Bronchial epithelial cell (primary cell): ENCODE data around the gene FAM161B. TPM values are rescaled to one million over a fixed set of nuclear protein-coding genes. Genes with fewer than 3 reads are reported as not detected.
A peak's percentile ranks its signal among the peaks of the same experiment; 100 is the strongest.
"Not testable (repeated sequence)": the region's sequence is repeated elsewhere in the genome, so short reads cannot be mapped to it uniquely, and the experiment has no call there.

Source experiments
- DNase-seq: peaks from one replicate; pipeline ENCODE4 v3.0.0-alpha.2; 2010; ENCODE audit warnings: low read depth
- FAIRE-seq: peaks from 2 replicates; lab custom pipeline; 2011; peaks lifted over from hg19 to GRCh38; lab: Jason Lieb, UNC
- H3K27me3 ChIP-seq: 2 replicates; pipeline ENCODE4 v1.5.1; 2011; ENCODE audit warnings: low read length; ENCODE audit not compliant: control insufficient read depth, insufficient read depth
- H3K36me3 ChIP-seq: 2 replicates; pipeline ENCODE4 v1.5.1; 2011; ENCODE audit warnings: low read length; ENCODE audit not compliant: control insufficient read depth, insufficient read depth
- H3K4me3 ChIP-seq: 2 replicates; pipeline ENCODE4 v1.5.1; 2011; ENCODE audit warnings: mild to moderate bottlenecking, low read depth, low read length, control low read depth
- total RNA-seq: library from RNA; depleted of rRNA; stranded (reverse); fragments of >200 nt; gene quantifications from 2 replicates; pipeline ENCODE4 v1.2.1, GENCODE V29; 2014
- TF ChIP-seq, protein P1 (sequence below): IDR thresholded peaks from 2 replicates; pipeline ENCODE4 v1.5.1; 2011; ENCODE audit warnings: mild to moderate bottlenecking, moderate library complexity, low read length, control low read depth, inconsistent platforms; ENCODE audit not compliant: insufficient read depth, severe bottlenecking

FAM161B gene
- total RNA-seq, 1 donor from 2014 or later, result 1.6 TPM

DNA sequence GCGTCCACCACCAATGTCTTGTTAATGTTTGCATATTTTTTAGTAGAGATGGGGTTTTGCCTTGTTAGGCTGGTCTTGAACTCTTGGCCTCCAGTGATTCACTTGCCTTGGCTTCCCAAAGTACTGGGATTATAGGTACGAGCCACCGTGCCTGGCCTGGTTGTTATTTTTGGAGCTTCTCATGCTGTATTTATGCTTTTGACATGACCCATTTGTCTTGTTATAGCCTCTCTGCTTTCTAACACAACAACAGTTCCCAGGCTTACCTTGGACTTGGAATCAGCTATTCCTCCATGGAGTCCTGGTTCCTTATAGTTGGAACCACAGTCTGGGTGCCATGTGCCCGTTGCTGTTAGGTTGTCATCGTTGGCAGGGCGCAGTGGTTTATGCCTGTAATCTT lies 33.6 kb downstream of the FAM161B start:
- FAIRE-seq (no peak), DNase-seq (no peak)
- Histone ChIP-seq H3K36me3 (peaks cover 10% of the 10 kb centered on the region), H3K4me3 (no peak overlapping the region), H3K27me3 (no peaks in the 10 kb centered on the region)
- TF ChIP-seq, protein P1, sequence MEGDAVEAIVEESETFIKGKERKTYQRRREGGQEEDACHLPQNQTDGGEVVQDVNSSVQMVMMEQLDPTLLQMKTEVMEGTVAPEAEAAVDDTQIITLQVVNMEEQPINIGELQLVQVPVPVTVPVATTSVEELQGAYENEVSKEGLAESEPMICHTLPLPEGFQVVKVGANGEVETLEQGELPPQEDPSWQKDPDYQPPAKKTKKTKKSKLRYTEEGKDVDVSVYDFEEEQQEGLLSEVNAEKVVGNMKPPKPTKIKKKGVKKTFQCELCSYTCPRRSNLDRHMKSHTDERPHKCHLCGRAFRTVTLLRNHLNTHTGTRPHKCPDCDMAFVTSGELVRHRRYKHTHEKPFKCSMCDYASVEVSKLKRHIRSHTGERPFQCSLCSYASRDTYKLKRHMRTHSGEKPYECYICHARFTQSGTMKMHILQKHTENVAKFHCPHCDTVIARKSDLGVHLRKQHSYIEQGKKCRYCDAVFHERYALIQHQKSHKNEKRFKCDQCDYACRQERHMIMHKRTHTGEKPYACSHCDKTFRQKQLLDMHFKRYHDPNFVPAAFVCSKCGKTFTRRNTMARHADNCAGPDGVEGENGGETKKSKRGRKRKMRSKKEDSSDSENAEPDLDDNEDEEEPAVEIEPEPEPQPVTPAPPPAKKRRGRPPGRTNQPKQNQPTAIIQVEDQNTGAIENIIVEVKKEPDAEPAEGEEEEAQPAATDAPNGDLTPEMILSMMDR, result no peak

DNA sequence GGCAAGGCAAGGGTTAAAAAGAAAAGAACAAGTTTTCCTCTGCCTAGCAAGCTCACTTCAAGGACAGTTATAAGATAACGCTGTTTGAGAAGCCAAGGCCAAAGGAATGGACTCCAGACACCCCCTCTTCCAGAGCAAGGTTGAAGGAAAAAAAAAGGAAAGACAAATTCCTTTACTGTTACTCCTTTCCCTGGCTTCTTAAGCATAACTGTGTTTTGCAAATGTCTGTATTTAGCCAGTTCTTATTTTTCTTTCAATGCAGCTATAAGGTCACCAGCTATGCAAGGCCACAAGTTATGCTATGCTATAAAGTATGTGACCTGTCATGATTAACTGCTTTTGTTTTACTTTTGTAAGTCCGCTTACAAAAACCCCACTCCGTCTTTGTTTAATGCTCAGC lies 36.6 kb downstream of the FAM161B start:
- TF ChIP-seq, protein P1, result no peak

DNA sequence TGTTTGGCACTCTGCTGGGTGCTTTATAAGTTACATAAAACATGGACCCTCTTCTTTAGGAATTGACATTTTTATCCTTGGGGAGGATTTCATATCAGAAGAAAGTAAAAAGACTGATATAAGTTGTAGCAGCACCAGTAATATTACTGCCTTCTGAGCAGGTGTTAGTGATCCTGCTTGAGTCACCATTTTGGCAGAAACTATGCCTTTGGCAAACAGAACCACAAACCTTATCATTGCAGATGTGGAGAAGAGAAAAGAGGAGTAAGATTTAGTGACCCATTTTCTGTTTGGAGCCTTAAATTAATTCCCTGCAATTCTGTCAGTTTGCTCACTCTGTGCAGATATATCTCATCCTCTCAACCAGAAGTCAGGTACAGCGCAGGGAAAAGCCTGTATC lies 40.2 kb downstream of the FAM161B start:
- peaks cover 16% of the 10 kb centered on the region for H3K36me3 ChIP-seq
- FAIRE-seq, result no peak

More for the DNA sequence above, 36.6 kb downstream of the FAM161B start:
- FAIRE-seq, result no peak
- no peak for DNase-seq
- H3K4me3 ChIP-seq, result no peak overlapping the region
- H3K27me3 ChIP-seq, result no peaks in the 10 kb centered on the region
- peaks cover 6% of the 10 kb centered on the region for H3K36me3 ChIP-seq

DNA sequence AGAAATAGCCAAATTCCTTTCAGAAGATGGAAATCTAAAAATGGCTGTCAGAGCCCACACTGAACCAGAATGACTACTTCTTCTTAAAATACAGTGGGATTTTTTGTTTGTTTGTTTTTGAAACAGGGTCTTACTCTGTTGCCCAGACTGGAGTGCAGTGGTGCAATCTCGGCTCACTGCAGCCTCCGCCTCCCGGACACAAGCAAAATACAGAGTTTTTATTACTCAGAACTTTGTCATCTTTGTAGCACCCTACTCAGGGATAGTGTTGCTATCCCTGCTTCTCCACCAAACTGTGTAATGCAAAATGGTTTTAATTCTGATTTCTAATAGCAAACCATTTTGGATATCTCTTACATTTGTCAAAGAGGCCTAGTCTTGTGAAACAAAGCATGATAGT lies 46.9 kb downstream of the FAM161B start:
- Histone ChIP-seq H3K27me3 (no peaks in the 10 kb centered on the region), H3K4me3 (no peak overlapping the region), H3K36me3 (peaks cover 17% of the 10 kb centered on the region)
- TF ChIP-seq, protein P1, result no peak
- no peak for DNase-seq
- no peak for FAIRE-seq

More for the DNA sequence above, 40.2 kb downstream of the FAM161B start:
- no peaks in the 10 kb centered on the region for H3K27me3 ChIP-seq
- TF ChIP-seq, protein P1, result no peak
- H3K4me3 ChIP-seq, result no peak overlapping the region
- DNase-seq, result no peak

DNA sequence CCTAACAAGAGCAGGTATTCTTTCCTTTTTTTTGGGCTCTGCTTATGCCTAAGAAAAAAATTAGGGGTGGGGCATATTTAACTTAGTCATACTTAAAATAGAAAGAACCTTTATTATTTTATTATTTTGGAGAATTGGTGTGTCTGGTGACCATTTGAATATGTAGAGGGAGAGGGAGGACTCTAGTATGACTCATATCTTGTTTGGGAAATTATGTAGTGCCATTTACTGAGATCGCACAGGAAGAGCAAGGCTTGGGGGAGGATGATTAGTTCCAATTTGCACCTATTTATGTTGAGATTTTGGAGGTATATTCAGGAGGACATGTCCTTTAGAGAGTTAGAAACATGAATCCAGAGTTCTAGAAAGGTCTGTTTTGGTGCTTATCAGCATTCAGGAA lies 53.4 kb downstream of the FAM161B start:
- Histone ChIP-seq H3K4me3 (no peak overlapping the region), H3K27me3 (no peaks in the 10 kb centered on the region), H3K36me3 (peaks cover 24% of the 10 kb centered on the region)
- DNase-seq (peak; percentile 26), FAIRE-seq (no peak)
- TF ChIP-seq, protein P1, result no peak

DNA sequence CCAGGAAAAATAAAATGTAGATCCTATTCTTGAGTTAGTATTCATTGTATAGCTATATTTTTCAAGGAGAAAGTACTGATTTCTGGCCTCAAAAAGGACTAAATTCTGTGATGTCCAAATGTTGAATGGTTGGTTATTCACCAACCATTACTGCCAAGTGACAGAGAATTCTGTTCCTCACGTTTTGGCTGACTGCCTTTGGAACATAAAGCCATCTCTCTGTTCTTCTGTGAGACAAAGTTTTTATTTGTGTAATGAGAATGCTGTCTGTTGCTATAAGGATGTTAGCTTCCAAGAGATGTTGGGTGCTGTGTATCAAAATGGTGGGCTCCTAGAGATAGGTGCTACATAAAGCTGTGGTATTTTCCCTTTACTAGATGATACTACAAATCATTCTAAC lies 54.0 kb downstream of the FAM161B start:
- H3K36me3 ChIP-seq, result peaks cover 26% of the 10 kb centered on the region
- no peak for FAIRE-seq
- no peak for DNase-seq
- TF ChIP-seq, protein P1, result no peak
- H3K27me3 ChIP-seq, result no peaks in the 10 kb centered on the region
- H3K4me3 ChIP-seq, result no peak overlapping the region

DNA sequence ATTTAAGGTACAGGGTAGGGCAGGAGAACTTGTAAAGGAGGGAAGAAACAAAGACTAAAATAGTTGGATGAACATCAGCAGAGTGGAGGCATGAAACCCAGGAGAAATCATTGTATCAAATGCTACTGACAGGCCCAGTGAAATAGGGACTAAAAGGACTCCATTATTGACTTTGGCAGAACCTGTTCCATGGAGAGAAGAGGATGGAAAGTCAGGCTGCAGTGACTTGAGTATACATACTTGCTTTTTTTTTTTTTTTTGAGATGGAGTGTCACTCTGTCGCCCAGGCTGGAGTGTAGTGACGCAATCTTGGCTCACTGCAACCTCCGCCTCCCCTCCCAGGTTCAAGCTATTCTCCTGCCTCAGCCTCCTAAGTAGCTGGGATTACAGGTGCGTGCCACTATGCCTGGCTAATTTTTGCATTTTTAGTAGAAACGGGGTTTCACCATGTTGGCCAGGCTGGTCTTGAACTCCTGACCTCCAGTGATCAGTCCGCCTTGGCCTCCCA lies 55.7 kb downstream of the FAM161B start:
- H3K4me3 ChIP-seq, DNase-seq, FAIRE-seq, H3K27me3 ChIP-seq: not testable (repeated sequence)
- H3K36me3 ChIP-seq, result peaks cover 25% of the 10 kb centered on the region
